Osteoblast (primary cell): Measurements from ENCODE around the gene SUSD3. TPM values are rescaled to one million over a fixed set of nuclear protein-coding genes. Genes with fewer than 3 reads are reported as not detected.
"Not testable (repeated sequence)": the region's sequence is repeated elsewhere in the genome, so short reads cannot be mapped to it uniquely, and the experiment has no call there.

Source experiments
- DNase-seq: peaks from one replicate; pipeline ENCODE4 v3.0.0; 2011; ENCODE audit warnings: low spot score, mixed read lengths; ENCODE audit not compliant: insufficient read length; ENCODE audit errors: missing footprints
- H2AFZ ChIP-seq: 2 replicates; pipeline ENCODE4 v1.6.0; 2011; ENCODE audit warnings: mild to moderate bottlenecking, low read length
- H3K27ac ChIP-seq: 2 replicates; pipeline ENCODE4 v1.5.1; 2011; ENCODE audit warnings: mild to moderate bottlenecking, low read depth, low read length, moderate library complexity
- H3K27me3 ChIP-seq: 2 replicates; pipeline ENCODE4 v1.6.0; 2012; ENCODE audit warnings: mild to moderate bottlenecking, control low read depth, inconsistent platforms, low read length, moderate library complexity; ENCODE audit not compliant: insufficient read depth
- H3K36me3 ChIP-seq: 2 replicates; pipeline ENCODE4 v1.5.1; 2011; ENCODE audit warnings: mild to moderate bottlenecking, low read length, control low read depth, moderate library complexity; ENCODE audit not compliant: insufficient read depth
- H3K4me1 ChIP-seq: 2 replicates; pipeline ENCODE4 v1.5.1; 2011; ENCODE audit warnings: mild to moderate bottlenecking, low read length, control low read depth, moderate library complexity; ENCODE audit not compliant: insufficient read depth
- H3K4me2 ChIP-seq: 2 replicates; pipeline ENCODE4 v1.6.0; 2011; ENCODE audit warnings: mild to moderate bottlenecking, low read length; ENCODE audit not compliant: insufficient read depth
- H3K4me3 ChIP-seq: fragments of 200-600 bp; sonication (generic); 3 replicates; pipeline ENCODE4 v1.5.1; 2012; ENCODE audit warnings: mild to moderate bottlenecking, low read length, inconsistent platforms; ENCODE audit not compliant: insufficient read depth
- H3K79me2 ChIP-seq: 2 replicates; pipeline ENCODE4 v1.6.0; 2012; ENCODE audit warnings: mild to moderate bottlenecking, low read length, control low read depth, inconsistent platforms; ENCODE audit not compliant: insufficient read depth
- H3K9me3 ChIP-seq: 2 replicates; pipeline ENCODE4 v1.5.1; 2011; ENCODE audit warnings: low read depth, low read length, control low read depth
- H4K20me1 ChIP-seq: 2 replicates; pipeline ENCODE4 v1.6.0; 2012; ENCODE audit warnings: mild to moderate bottlenecking, low read length, control low read depth; ENCODE audit not compliant: insufficient read depth
- CTCF ChIP-seq: IDR thresholded peaks from 2 replicates; pipeline ENCODE4 v1.5.1; 2011; ENCODE audit warnings: mild to moderate bottlenecking, low read depth, low read length, moderate library complexity; ENCODE audit errors: extremely low read depth
- total RNA-seq: library from RNA; depleted of rRNA; stranded (reverse); fragments of >200 nt; gene quantifications from 2 replicates; pipeline ENCODE4 v1.2.3, GENCODE V29; 2012

SUSD3 gene
- total RNA-seq, 1 donor: 0.36 TPM

GRCh38 chr9:93116072-93116961, 57.8 kb downstream of the SUSD3 start:
- H2AFZ ChIP-seq: peak overlapping the region; percentile 76
- peak overlapping the region; percentile 37 for H3K4me2 ChIP-seq
- peak overlapping the region; percentile 75 for H3K27ac ChIP-seq

DNA sequence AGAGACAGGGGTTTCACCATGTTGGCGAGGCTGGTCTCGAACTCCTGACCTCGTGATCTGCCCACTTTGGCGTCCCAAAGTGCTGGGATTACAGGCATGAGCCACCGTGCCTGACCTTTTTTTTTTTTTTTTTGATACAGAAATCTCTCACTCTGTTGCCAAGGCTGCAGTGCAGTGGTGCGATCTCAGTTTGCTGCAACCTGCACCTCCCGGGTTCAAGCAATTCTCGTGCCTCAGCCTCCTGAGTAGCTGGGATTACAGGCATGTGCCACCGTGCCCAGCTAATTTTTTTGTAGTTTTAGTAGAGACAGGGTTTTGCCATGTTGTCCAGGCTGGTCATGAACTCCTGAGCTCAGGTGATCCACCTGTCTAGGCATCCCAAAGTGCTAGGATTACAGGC, 59.0 kb downstream of the SUSD3 start:
- H3K36me3 ChIP-seq, H3K27me3 ChIP-seq, H3K4me3 ChIP-seq, H4K20me1 ChIP-seq, H2AFZ ChIP-seq, H3K9me3 ChIP-seq, H3K4me2 ChIP-seq, H3K27ac ChIP-seq, H3K79me2 ChIP-seq, DNase-seq: not testable (repeated sequence)
- peaks cover 19% of the 10 kb centered on the region for H3K4me1 ChIP-seq

More at GRCh38 chr9:93116072-93116961, 57.8 kb downstream of the SUSD3 start:
- no peaks in the 10 kb centered on the region for H3K9me3 ChIP-seq
- TF ChIP-seq CTCF: no peak
- H3K4me3 ChIP-seq: no peak overlapping the region
- H4K20me1 ChIP-seq: peaks cover 3% of the 10 kb centered on the region
- no peaks in the 10 kb centered on the region for H3K79me2 ChIP-seq
- DNase-seq: peak; percentile 95
- H3K4me1 ChIP-seq: peaks cover 19% of the 10 kb centered on the region
- peaks cover 10% of the 10 kb centered on the region for H3K36me3 ChIP-seq
- no peaks in the 10 kb centered on the region for H3K27me3 ChIP-seq

- Histone ChIP-seq H4K20me1 (no peaks in the 10 kb centered on the region), H3K4me3 (no peak overlapping the region), H3K27me3 (no peaks in the 10 kb centered on the region), H3K79me2 (no peaks in the 10 kb centered on the region), H3K4me1 (peaks cover 19% of the 10 kb centered on the region), H3K36me3 (peaks cover 6% of the 10 kb centered on the region), H3K4me2 (no peak overlapping the region), H2AFZ (no peak overlapping the region), H3K27ac (no peak overlapping the region), H3K9me3 (no peaks in the 10 kb centered on the region)
- TF ChIP-seq CTCF: no peak
- DNase-seq: peak; percentile 80
Measured at GRCh38 chr9:93117924-93118862, 59.7 kb downstream of the SUSD3 start.

- Histone ChIP-seq H3K4me3 (no peak overlapping the region), H2AFZ (no peak overlapping the region), H3K79me2 (no peaks in the 10 kb centered on the region), H3K4me2 (peak overlapping the region; percentile 65), H3K27me3 (no peaks in the 10 kb centered on the region), H3K9me3 (no peaks in the 10 kb centered on the region), H4K20me1 (no peaks in the 10 kb centered on the region), H3K36me3 (peaks cover 2% of the 10 kb centered on the region), H3K4me1 (peaks cover 19% of the 10 kb centered on the region), H3K27ac (peak overlapping the region; percentile 66)
- no peak for TF ChIP-seq CTCF
- DNase-seq: peak; percentile 73
Measured at GRCh38 chr9:93118863-93119702, 60.6 kb downstream of the SUSD3 start.
